HFFc6 (cell line): ENCODE results near the gene MAD1L1. TPM values are rescaled to one million over a fixed set of nuclear protein-coding genes. Genes with fewer than 3 reads are reported as not detected.

Source experiments
- DNase-seq: peaks from one replicate; pipeline ENCODE4 v3.0.0-alpha.2; 2018
- H3K27ac Mint-ChIP-seq: 2 replicates; pipeline ENCODE4 v1.8.0; 2020; ENCODE audit warnings: mild to moderate bottlenecking, mixed read lengths
- H3K27me3 Mint-ChIP-seq: 2 replicates; pipeline ENCODE4 v1.8.0; 2021; ENCODE audit warnings: mild to moderate bottlenecking, moderate library complexity, mixed read lengths; ENCODE audit not compliant: insufficient read depth
- H3K36me3 Mint-ChIP-seq: 2 replicates; pipeline ENCODE4 v1.8.0; 2021; ENCODE audit warnings: low read depth, mixed read lengths
- H3K4me1 Mint-ChIP-seq: 2 replicates; pipeline ENCODE4 v1.8.0; 2020; ENCODE audit warnings: low read depth, mixed read lengths
- H3K4me3 Mint-ChIP-seq: 2 replicates; pipeline ENCODE4 v1.8.0; 2020; ENCODE audit warnings: mild to moderate bottlenecking, moderate library complexity, mixed read lengths
- H3K9me3 Mint-ChIP-seq: 2 replicates; pipeline ENCODE4 v1.8.0; 2020; ENCODE audit warnings: mild to moderate bottlenecking, mixed read lengths
- CTCF ChIP-seq: fragments of 200-600 bp; sonication (generic); IDR thresholded peaks from 2 replicates; pipeline ENCODE4 v1.5.0; 2021; ENCODE audit warnings: antibody characterized with exemption, mild to moderate bottlenecking
- total RNA-seq, 6 experiments: library from RNA; stranded (reverse); fragmentation: NEBNext Ultra II Directional; extraction: Animal tissue kit (Norgen Biotek cat#: 25700); gene quantifications; 2 replicates in 1 of 6; 3 replicates in 5 of 6; pipeline ENCODE4 v1.2.3, GENCODE V29; 2021

The MAD1L1 gene
- total RNA-seq, 6 experiments from 2014 or later = 34.6 to 44.8 (median 40.2) TPM

- Mint-ChIP-seq H3K36me3 (no peaks in the 10 kb centered on the region), H3K4me3 (no peak overlapping the region), H3K27me3 (0 out of 2 replicates have a peak, but pooled peaks cover 1% of the 10 kb centered on the region)
Observed at GRCh38 chr7:1943933-1944618, 288.7 kb downstream of the MAD1L1 start.

GRCh38 chr7:1943326-1943725, 289.4 kb downstream of the MAD1L1 start:
- Mint-ChIP-seq H3K4me3 (no peak overlapping the region), H3K27ac (no peak overlapping the region), H3K36me3 (no peaks in the 10 kb centered on the region; the same call in 1 of the 2 replicates), H3K27me3 (0 out of 2 replicates have a peak, but pooled peaks cover 2% of the 10 kb centered on the region), H3K4me1 (peaks cover under 1% of the 10 kb centered on the region; the same call in 1 of the 2 replicates), H3K9me3 (no peaks in the 10 kb centered on the region)
- DNase-seq = no peak
- TF ChIP-seq CTCF = no peak

More at GRCh38 chr7:1943933-1944618, 288.7 kb downstream of the MAD1L1 start:
- no peaks in the 10 kb centered on the region for H3K4me1 Mint-ChIP-seq
- H3K27ac Mint-ChIP-seq = no peak overlapping the region
- no peak for TF ChIP-seq CTCF
- no peaks in the 10 kb centered on the region for H3K9me3 Mint-ChIP-seq
- DNase-seq = no peak

GRCh38 chr7:1942941-1943289, 289.8 kb downstream of the MAD1L1 start:
- TF ChIP-seq CTCF = no peak
- 0 out of 2 replicates have a peak, but pooled peaks cover 2% of the 10 kb centered on the region for H3K27me3 Mint-ChIP-seq
- no peak overlapping the region for H3K4me3 Mint-ChIP-seq
- no peaks in the 10 kb centered on the region; the same call in 1 of the 2 replicates for H3K36me3 Mint-ChIP-seq
- H3K4me1 Mint-ChIP-seq = peaks cover 4% of the 10 kb centered on the region; the same call in 1 of the 2 replicates
- no peaks in the 10 kb centered on the region for H3K9me3 Mint-ChIP-seq
- no peak for DNase-seq
- no peak overlapping the region for H3K27ac Mint-ChIP-seq

- no peak for DNase-seq
- Mint-ChIP-seq H3K27me3 (0 out of 2 replicates have a peak, but pooled peaks cover 2% of the 10 kb centered on the region), H3K4me3 (no peak overlapping the region), H3K27ac (no peak overlapping the region), H3K4me1 (peaks cover 4% of the 10 kb centered on the region; the same call in 1 of the 2 replicates), H3K9me3 (no peaks in the 10 kb centered on the region), H3K36me3 (no peaks in the 10 kb centered on the region; the same call in 1 of the 2 replicates)
- no peak for TF ChIP-seq CTCF
Observed at GRCh38 chr7:1942243-1942940, 290.4 kb downstream of the MAD1L1 start.

- Mint-ChIP-seq H3K9me3 (no peaks in the 10 kb centered on the region), H3K4me3 (no peak overlapping the region), H3K36me3 (no peaks in the 10 kb centered on the region; the same call in 1 of the 2 replicates), H3K27me3 (0 out of 2 replicates have a peak, but pooled peaks cover 2% of the 10 kb centered on the region), H3K27ac (no peak overlapping the region), H3K4me1 (peaks cover 4% of the 10 kb centered on the region; the same call in 1 of the 2 replicates)
- TF ChIP-seq CTCF = no peak
- DNase-seq = no peak
Observed at GRCh38 chr7:1941464-1942242, 291.1 kb downstream of the MAD1L1 start.
